OCI-LY1 (cell line): ENCODE results near the gene ADAT1.

Source experiments
- H2AFZ ChIP-seq: fragments of 200-600 bp; sonication (generic), shearing (Covaris generic); 2 replicates; pipeline ENCODE4 v1.6.0; 2014; ENCODE audit warnings: antibody characterized with exemption, mild to moderate bottlenecking, low read length
- H3F3A ChIP-seq: fragments of 200-600 bp; sonication (generic), shearing (Covaris generic); 2 replicates; pipeline ENCODE4 v1.6.0; 2014; ENCODE audit warnings: mild to moderate bottlenecking, antibody characterized with exemption, low read length, moderate library complexity; ENCODE audit not compliant: insufficient read depth
- H3K27ac ChIP-seq: fragments of 200-600 bp; sonication (generic); 2 replicates; pipeline ENCODE4 v1.5.1; 2014; ENCODE audit warnings: low read length, mixed run types, mild to moderate bottlenecking, low read depth; ENCODE audit not compliant: poor library complexity, severe bottlenecking
- H3K27me3 ChIP-seq: fragments of 200-600 bp; sonication (generic); 2 replicates; pipeline ENCODE4 v1.6.0; 2014; ENCODE audit warnings: antibody characterized with exemption, mild to moderate bottlenecking, low read length, moderate library complexity; ENCODE audit not compliant: insufficient read depth
- H3K36me3 ChIP-seq: fragments of 200-600 bp; sonication (generic); 2 replicates; pipeline ENCODE4 v1.6.1; 2014; ENCODE audit warnings: mild to moderate bottlenecking, antibody characterized with exemption, low read length, moderate library complexity, mixed read lengths; ENCODE audit not compliant: insufficient read depth
- H3K4me1 ChIP-seq: fragments of 200-600 bp; sonication (generic); 2 replicates; pipeline ENCODE4 v1.5.1; 2014; ENCODE audit warnings: mild to moderate bottlenecking, low read length, moderate library complexity; ENCODE audit not compliant: insufficient read depth, severe bottlenecking
- H3K4me2 ChIP-seq: fragments of 200-600 bp; sonication (generic), shearing (Covaris generic); 2 replicates; pipeline ENCODE4 v1.6.1; 2014; ENCODE audit warnings: low read length
- H3K4me3 ChIP-seq: fragments of 200-600 bp; sonication (generic); 2 replicates; pipeline ENCODE4 v1.5.1; 2014; ENCODE audit warnings: low read length, low read depth, mild to moderate bottlenecking, mixed read lengths; ENCODE audit not compliant: poor library complexity, severe bottlenecking
- H3K79me2 ChIP-seq: fragments of 200-600 bp; shearing (Covaris generic); 2 replicates; pipeline ENCODE4 v1.6.1; 2016; ENCODE audit warnings: mixed run types, low read length, mixed read lengths; ENCODE audit not compliant: insufficient read depth
- H3K9ac ChIP-seq: fragments of 200-600 bp; sonication (generic), shearing (Covaris generic); 2 replicates; pipeline ENCODE4 v1.6.1; 2014; ENCODE audit warnings: mild to moderate bottlenecking, low read length, mixed read lengths
- H3K9me2 ChIP-seq: fragments of 200-600 bp; sonication (generic), shearing (Covaris generic); 2 replicates; pipeline ENCODE4 v1.6.1; 2014; ENCODE audit warnings: low read depth, mild to moderate bottlenecking, low read length, mixed read lengths
- H3K9me3 ChIP-seq: fragments of 200-600 bp; shearing (Covaris generic); 2 replicates; pipeline ENCODE4 v1.6.1; 2014; ENCODE audit warnings: low read length, mixed read lengths
- H4K20me1 ChIP-seq: fragments of 200-600 bp; sonication (generic), shearing (Covaris generic); 2 replicates; pipeline ENCODE4 v1.6.0; 2016; ENCODE audit warnings: mild to moderate bottlenecking, low read length; ENCODE audit not compliant: insufficient read depth
- CTCF ChIP-seq: fragments of 200-600 bp; sonication (generic), shearing (Covaris generic); IDR thresholded peaks from 2 replicates; pipeline ENCODE4 v1.5.1; 2017; ENCODE audit warnings: mild to moderate bottlenecking, antibody characterized with exemption, low read length, moderate library complexity, mixed read lengths
- EZH2 ChIP-seq: fragments of 200-600 bp; sonication (generic), shearing (Covaris generic); IDR thresholded peaks from 2 replicates; pipeline ENCODE4 v1.8.0; 2017; ENCODE audit warnings: borderline replicate concordance, mixed run types, mild to moderate bottlenecking, antibody characterized with exemption, low read length, moderate library complexity, mixed read lengths

Gene ADAT1

GRCh38 chr16:75614066-75614897 lies 8.8 kb downstream of the ADAT1 start:
- Histone ChIP-seq H3K27me3 (no peaks in the 10 kb centered on the region), H3K4me3 (no peak overlapping the region), H2AFZ (no peak overlapping the region), H3K9me2 (no peaks in the 10 kb centered on the region), H3K4me2 (no peak overlapping the region), H3F3A (no peaks in the 10 kb centered on the region), H3K79me2 (no peaks in the 10 kb centered on the region), H3K4me1 (no peaks in the 10 kb centered on the region), H4K20me1 (no peaks in the 10 kb centered on the region), H3K9ac (no peak overlapping the region), H3K27ac (no peak overlapping the region), H3K36me3 (peaks cover 98% of the 10 kb centered on the region), H3K9me3 (no peaks in the 10 kb centered on the region)
- TF ChIP-seq EZH2 (no peak), CTCF (no peak)

GRCh38 chr16:75606507-75606906 lies 16.6 kb downstream of the ADAT1 start:
- Histone ChIP-seq H3K79me2 (no peaks in the 10 kb centered on the region), H3K4me2 (no peak overlapping the region), H3K27me3 (no peaks in the 10 kb centered on the region), H3K9me3 (no peaks in the 10 kb centered on the region), H3K9me2 (no peaks in the 10 kb centered on the region), H3K27ac (no peak overlapping the region), H4K20me1 (no peaks in the 10 kb centered on the region), H3F3A (no peaks in the 10 kb centered on the region), H3K4me3 (no peak overlapping the region), H2AFZ (no peak overlapping the region), H3K9ac (no peak overlapping the region), H3K36me3 (peaks cover 97% of the 10 kb centered on the region), H3K4me1 (no peaks in the 10 kb centered on the region)
- no peak for TF ChIP-seq CTCF
- TF ChIP-seq EZH2: no peak

- Histone ChIP-seq H3F3A (no peaks in the 10 kb centered on the region), H3K27ac (no peak overlapping the region), H4K20me1 (no peaks in the 10 kb centered on the region), H3K79me2 (no peaks in the 10 kb centered on the region), H3K9me3 (no peaks in the 10 kb centered on the region), H3K27me3 (no peaks in the 10 kb centered on the region), H3K9ac (no peak overlapping the region), H3K4me2 (no peak overlapping the region), H2AFZ (no peak overlapping the region), H3K4me3 (no peak overlapping the region), H3K9me2 (no peaks in the 10 kb centered on the region), H3K36me3 (peaks cover 93% of the 10 kb centered on the region), H3K4me1 (no peaks in the 10 kb centered on the region)
- TF ChIP-seq EZH2 (no peak), CTCF (no peak)
These were observed 19.8 kb downstream of the ADAT1 start for GRCh38 chr16:75603241-75603640.
